PC-3 (cell line): Measurements from ENCODE around the gene BLTP3A.

ENCODE experiments used
- EZH2 ChIP-seq: fragments of 300-600 bp; sonication (generic); IDR thresholded peaks from one replicate; pipeline ENCODE4 v1.6.1; 2017; ENCODE audit warnings: antibody characterized with exemption, mild to moderate bottlenecking, low read length; ENCODE audit not compliant: unreplicated experiment
- EZH2phosphoT487 ChIP-seq: fragments of 300-600 bp; sonication (generic); IDR thresholded peaks from 2 replicates; pipeline ENCODE4 v1.6.1; 2018; ENCODE audit warnings: mild to moderate bottlenecking, antibody characterized with exemption, low read length, borderline replicate concordance
- TF ChIP-seq, protein P1 (sequence below): fragments of 300-600 bp; sonication (generic); conservative IDR thresholded peaks from 2 replicates; pipeline ENCODE4 v1.5.1; 2017; ENCODE audit warnings: antibody characterized with exemption, low read depth, mild to moderate bottlenecking, low read length

DNA sequence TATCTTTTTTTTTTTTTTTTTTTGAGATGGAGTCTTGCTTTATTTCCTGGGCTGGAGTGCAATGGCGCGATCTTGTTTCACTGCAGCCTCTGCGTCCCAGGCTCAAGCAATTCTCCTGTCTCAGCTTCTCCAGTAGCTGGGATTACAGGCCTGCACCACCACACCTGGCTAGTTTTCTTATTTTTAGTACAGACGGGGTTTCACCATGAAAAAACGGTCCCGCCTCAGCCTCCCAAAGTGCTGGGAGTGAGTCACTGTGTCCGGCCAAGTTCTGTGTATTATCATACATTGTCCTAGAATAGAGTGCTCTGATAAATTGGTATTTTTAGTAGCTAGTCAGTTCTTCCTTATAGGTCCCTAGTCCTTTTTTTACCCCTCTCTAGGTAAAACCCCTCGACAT, 31.8 kb upstream of the BLTP3A start:
- TF ChIP-seq, protein P1, sequence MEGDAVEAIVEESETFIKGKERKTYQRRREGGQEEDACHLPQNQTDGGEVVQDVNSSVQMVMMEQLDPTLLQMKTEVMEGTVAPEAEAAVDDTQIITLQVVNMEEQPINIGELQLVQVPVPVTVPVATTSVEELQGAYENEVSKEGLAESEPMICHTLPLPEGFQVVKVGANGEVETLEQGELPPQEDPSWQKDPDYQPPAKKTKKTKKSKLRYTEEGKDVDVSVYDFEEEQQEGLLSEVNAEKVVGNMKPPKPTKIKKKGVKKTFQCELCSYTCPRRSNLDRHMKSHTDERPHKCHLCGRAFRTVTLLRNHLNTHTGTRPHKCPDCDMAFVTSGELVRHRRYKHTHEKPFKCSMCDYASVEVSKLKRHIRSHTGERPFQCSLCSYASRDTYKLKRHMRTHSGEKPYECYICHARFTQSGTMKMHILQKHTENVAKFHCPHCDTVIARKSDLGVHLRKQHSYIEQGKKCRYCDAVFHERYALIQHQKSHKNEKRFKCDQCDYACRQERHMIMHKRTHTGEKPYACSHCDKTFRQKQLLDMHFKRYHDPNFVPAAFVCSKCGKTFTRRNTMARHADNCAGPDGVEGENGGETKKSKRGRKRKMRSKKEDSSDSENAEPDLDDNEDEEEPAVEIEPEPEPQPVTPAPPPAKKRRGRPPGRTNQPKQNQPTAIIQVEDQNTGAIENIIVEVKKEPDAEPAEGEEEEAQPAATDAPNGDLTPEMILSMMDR, result no peak
- no peak for TF ChIP-seq EZH2phosphoT487
- no peak for TF ChIP-seq EZH2
